Measurements from ENCODE around the gene C6orf47.

DNA sequence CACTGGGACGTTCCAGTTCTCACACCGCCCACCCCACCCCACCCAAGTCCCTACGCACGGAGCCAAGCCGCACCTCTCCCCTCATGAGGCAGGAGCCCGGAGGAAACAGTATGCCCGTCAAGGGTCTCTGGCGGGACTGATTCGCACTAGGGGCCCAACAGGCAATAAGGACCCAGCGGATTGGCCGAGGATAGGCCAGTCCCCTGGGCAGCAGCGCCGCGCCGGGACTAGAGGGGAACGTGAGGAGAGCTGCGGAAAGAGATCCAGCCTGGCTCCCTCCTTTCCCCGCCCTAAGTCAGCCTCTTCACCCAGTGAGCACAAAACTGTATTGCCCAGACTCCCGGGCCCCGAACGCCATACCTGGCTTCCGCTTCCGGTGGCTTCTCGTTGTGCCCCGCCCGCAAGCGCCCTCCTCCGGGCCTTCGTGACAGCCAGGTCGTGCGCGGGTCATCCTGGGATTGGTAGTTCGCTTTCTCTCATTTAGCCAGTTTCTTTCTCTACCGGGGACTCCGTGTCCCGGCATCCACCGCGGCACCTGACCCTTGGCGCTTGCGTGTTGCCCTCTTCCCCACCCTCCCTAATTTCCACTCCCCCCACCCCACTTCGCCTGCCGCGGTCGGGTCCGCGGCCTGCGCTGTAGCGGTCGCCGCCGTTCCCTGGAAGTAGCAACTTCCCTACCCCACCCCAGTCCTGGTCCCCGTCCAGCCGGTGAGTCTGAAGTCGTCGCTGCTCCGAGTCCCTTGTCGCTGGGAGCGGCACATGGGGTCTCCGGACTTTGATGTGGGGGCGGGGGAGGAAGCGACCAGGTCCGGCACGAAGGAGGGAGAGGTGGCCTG is 5.1 kb upstream of the C6orf47 start, which contains the start of gene CSNK2B:
- TF ChIP-seq GATA3 (IDR thresholded peaks at IDR 0.05; ENCODE audit: low read depth, low read length) (no peak), GATA2 (IDR thresholded peaks at IDR 0.05; ENCODE audit: low read depth, low read length) (no peak)

Measured in SH-SY5Y (cell line).